Measurements from ENCODE around the gene CPE.

GRCh38 chr4:165361810-165362209 lies 17.0 kb upstream of the CPE start:
- TF ChIP-seq, protein P1, sequence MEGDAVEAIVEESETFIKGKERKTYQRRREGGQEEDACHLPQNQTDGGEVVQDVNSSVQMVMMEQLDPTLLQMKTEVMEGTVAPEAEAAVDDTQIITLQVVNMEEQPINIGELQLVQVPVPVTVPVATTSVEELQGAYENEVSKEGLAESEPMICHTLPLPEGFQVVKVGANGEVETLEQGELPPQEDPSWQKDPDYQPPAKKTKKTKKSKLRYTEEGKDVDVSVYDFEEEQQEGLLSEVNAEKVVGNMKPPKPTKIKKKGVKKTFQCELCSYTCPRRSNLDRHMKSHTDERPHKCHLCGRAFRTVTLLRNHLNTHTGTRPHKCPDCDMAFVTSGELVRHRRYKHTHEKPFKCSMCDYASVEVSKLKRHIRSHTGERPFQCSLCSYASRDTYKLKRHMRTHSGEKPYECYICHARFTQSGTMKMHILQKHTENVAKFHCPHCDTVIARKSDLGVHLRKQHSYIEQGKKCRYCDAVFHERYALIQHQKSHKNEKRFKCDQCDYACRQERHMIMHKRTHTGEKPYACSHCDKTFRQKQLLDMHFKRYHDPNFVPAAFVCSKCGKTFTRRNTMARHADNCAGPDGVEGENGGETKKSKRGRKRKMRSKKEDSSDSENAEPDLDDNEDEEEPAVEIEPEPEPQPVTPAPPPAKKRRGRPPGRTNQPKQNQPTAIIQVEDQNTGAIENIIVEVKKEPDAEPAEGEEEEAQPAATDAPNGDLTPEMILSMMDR (IDR thresholded peaks at IDR 0.05; ENCODE audit: extremely low read depth in 1 of 2, insufficient read depth in 1 of 2, low read depth in 1 of 2, low read length in 2 of 2): no peak
- TF ChIP-seq MYC (IDR thresholded peaks at IDR 0.05; ENCODE audit: low read depth, low read length) (no peak), POLR2A (IDR thresholded peaks at IDR 0.05; ENCODE audit: low read depth, low read length) (no peak), FOS (IDR thresholded peaks at IDR 0.05; ENCODE audit: borderline replicate concordance, insufficient read depth, low read length) (no peak), GATA2 (IDR thresholded peaks at IDR 0.05; ENCODE audit: insufficient read depth, insufficient read length, low read depth, low read length) (no peak), POLR2AphosphoS5 (IDR thresholded peaks at IDR 0.05; ENCODE audit: insufficient read depth, low read depth, low read length) (no peak), EZH2 (IDR thresholded peaks at IDR 0.05; ENCODE audit: borderline replicate concordance, low read depth, low read length, severe bottlenecking) (no peak)
- TF ChIP-seq, protein P2, sequence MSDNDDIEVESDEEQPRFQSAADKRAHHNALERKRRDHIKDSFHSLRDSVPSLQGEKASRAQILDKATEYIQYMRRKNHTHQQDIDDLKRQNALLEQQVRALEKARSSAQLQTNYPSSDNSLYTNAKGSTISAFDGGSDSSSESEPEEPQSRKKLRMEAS (IDR thresholded peaks at IDR 0.05; ENCODE audit: insufficient read depth, insufficient read length): no peak

Measured in endothelial cell of umbilical vein (primary cell).